Panc1 (cell line): Measurements from ENCODE around the gene RNF215.
A peak's percentile ranks its signal among the peaks of the same experiment; 100 is the strongest.

Experiments
- SIN3A ChIP-seq: IDR thresholded peaks from 2 replicates; pipeline ENCODE4 v1.6.1; 2012; ENCODE audit warnings: low read depth, mild to moderate bottlenecking, low read length, moderate library complexity, borderline replicate concordance; ENCODE audit not compliant: insufficient read depth
- TCF7L2 ChIP-seq: IDR thresholded peaks from 2 replicates; pipeline ENCODE4 v1.6.1; 2011; ENCODE audit warnings: mild to moderate bottlenecking, low read depth, low read length, inconsistent platforms
- TF ChIP-seq, protein P1 (sequence below): fragments of 450-650 bp; IDR thresholded peaks from 2 replicates; pipeline ENCODE4 v1.5.1; 2017; ENCODE audit warnings: mild to moderate bottlenecking
- TF ChIP-seq, protein P2 (sequence below), 2 experiments: IDR thresholded peaks; 2 replicates each; pipeline ENCODE4 v1.6.1; 2011 to 2012; ENCODE audit warnings: low read depth in 2 of 2, control low read depth in 1 of 2, low read length in 1 of 2, mild to moderate bottlenecking in 1 of 2, moderate library complexity in 1 of 2; ENCODE audit not compliant: insufficient read depth in 1 of 2

DNA sequence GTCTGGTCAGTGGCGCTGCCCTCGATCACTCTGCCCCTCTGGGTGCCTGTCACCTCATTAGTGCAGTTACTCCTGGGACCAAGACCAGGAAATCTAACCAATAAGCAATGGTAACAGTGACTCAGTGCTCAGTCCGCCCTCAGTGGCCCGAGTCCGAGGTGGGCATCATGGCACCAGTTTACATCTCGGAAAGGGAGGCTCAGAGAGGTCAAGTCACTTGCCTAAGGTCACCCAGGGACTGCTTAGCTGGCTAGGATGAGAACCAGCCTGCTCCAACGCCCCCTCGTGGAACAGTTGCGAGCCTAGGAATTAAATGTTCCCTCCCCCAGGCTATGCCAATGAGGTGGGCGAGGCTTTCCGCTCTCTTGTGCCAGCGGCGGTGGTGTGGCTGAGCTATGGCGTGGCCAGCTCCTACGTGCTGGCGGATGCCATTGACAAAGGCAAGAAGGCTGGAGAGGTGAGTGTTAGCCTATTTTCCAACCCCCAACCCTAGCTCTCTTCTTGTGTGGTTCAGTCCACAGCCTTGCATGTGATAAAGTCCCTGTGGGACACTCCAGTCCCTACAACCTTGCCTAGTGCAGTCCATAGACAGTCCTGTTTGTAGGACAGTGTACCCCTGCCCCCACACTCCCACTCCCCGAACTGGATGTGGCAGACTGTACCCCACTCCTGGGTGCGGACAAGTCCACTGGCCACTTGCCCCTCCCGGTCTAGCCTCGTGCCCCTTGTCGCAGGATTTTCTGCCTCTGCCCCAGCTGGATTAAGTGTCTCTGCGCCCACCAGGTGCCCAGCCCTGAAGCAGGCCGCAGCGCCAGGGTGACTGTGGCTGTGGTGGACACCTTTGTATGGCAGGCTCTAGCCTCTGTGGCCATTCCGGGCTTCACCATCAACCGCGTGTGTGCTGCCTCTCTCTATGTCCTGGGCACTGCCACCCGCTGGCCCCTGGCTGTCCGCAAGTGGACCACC, 39.5 kb upstream of the RNF215 start:
- TF ChIP-seq, protein P1, sequence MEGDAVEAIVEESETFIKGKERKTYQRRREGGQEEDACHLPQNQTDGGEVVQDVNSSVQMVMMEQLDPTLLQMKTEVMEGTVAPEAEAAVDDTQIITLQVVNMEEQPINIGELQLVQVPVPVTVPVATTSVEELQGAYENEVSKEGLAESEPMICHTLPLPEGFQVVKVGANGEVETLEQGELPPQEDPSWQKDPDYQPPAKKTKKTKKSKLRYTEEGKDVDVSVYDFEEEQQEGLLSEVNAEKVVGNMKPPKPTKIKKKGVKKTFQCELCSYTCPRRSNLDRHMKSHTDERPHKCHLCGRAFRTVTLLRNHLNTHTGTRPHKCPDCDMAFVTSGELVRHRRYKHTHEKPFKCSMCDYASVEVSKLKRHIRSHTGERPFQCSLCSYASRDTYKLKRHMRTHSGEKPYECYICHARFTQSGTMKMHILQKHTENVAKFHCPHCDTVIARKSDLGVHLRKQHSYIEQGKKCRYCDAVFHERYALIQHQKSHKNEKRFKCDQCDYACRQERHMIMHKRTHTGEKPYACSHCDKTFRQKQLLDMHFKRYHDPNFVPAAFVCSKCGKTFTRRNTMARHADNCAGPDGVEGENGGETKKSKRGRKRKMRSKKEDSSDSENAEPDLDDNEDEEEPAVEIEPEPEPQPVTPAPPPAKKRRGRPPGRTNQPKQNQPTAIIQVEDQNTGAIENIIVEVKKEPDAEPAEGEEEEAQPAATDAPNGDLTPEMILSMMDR: peak; percentile 80
- TF ChIP-seq TCF7L2 (no peak), SIN3A (no peak)
- TF ChIP-seq, protein P2, sequence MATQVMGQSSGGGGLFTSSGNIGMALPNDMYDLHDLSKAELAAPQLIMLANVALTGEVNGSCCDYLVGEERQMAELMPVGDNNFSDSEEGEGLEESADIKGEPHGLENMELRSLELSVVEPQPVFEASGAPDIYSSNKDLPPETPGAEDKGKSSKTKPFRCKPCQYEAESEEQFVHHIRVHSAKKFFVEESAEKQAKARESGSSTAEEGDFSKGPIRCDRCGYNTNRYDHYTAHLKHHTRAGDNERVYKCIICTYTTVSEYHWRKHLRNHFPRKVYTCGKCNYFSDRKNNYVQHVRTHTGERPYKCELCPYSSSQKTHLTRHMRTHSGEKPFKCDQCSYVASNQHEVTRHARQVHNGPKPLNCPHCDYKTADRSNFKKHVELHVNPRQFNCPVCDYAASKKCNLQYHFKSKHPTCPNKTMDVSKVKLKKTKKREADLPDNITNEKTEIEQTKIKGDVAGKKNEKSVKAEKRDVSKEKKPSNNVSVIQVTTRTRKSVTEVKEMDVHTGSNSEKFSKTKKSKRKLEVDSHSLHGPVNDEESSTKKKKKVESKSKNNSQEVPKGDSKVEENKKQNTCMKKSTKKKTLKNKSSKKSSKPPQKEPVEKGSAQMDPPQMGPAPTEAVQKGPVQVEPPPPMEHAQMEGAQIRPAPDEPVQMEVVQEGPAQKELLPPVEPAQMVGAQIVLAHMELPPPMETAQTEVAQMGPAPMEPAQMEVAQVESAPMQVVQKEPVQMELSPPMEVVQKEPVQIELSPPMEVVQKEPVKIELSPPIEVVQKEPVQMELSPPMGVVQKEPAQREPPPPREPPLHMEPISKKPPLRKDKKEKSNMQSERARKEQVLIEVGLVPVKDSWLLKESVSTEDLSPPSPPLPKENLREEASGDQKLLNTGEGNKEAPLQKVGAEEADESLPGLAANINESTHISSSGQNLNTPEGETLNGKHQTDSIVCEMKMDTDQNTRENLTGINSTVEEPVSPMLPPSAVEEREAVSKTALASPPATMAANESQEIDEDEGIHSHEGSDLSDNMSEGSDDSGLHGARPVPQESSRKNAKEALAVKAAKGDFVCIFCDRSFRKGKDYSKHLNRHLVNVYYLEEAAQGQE (IDR thresholded peaks at IDR 0.05; ENCODE audit: insufficient read depth in 1 of 2, low read depth in 2 of 2, low read length in 1 of 2): no peak
